ENCODE results near the gene ZC3HAV1L.

The ZC3HAV1L gene

GRCh38 chr7:139068544-139069399 lies 32.9 kb upstream of the ZC3HAV1L start:
- CTCF ChIA-PET = interaction anchor here (0.7 to 1.0 kb wide), 2 partner anchors 16 to 182 kb away, joined by 3 read pairs; no protein-coding TSS in a partner anchor
- POLR2A ChIA-PET = no interaction called here
- no peak for TF ChIP-seq ELF4 (IDR thresholded peaks at IDR 0.05)
- no peak for TF ChIP-seq TARDBP (IDR thresholded peaks at IDR 0.05)
- no peak for TF ChIP-seq BHLHE40 (IDR thresholded peaks at IDR 0.05; ENCODE audit: borderline replicate concordance)
- no peak for TF ChIP-seq SP1 (IDR thresholded peaks at IDR 0.05)
- TF ChIP-seq ARNT (IDR thresholded peaks at IDR 0.05) = no peak
- TF ChIP-seq PKNOX1 (IDR thresholded peaks at IDR 0.05) = no peak
- TF ChIP-seq CTBP1 (IDR thresholded peaks at IDR 0.05; ENCODE audit: borderline replicate concordance) = no peak
- no peak for TF ChIP-seq HDGF (IDR thresholded peaks at IDR 0.05; ENCODE audit: borderline replicate concordance)
- no peak for TF ChIP-seq LEF1 (IDR thresholded peaks at IDR 0.05; ENCODE audit: borderline replicate concordance)
- no peak for TF ChIP-seq ZNF384 (IDR thresholded peaks at IDR 0.05)
- TF ChIP-seq FOXM1 (IDR thresholded peaks at IDR 0.05; ENCODE audit: borderline replicate concordance) = no peak
- TF ChIP-seq SUZ12 (IDR thresholded peaks at IDR 0.05) = no peak
- TF ChIP-seq FOXA1 (IDR thresholded peaks at IDR 0.05) = no peak
- TF ChIP-seq NFRKB (IDR thresholded peaks at IDR 0.05) = no peak
- no peak for DNase-seq (ENCODE audit: extremely low spot score)

- CTCF ChIA-PET = interaction anchor here (0.6 to 4.2 kb wide), 3 partner anchors 9 to 327 kb away, joined by 3 to 19 read pairs (median 4); no protein-coding TSS in a partner anchor
- no peak for DNase-seq (ENCODE audit: extremely low spot score)
- TF ChIP-seq NFRKB (IDR thresholded peaks at IDR 0.05) (no peak), ZNF384 (IDR thresholded peaks at IDR 0.05) (no peak), BHLHE40 (IDR thresholded peaks at IDR 0.05; ENCODE audit: borderline replicate concordance) (no peak), SUZ12 (IDR thresholded peaks at IDR 0.05) (no peak), FOXM1 (IDR thresholded peaks at IDR 0.05; ENCODE audit: borderline replicate concordance) (no peak), LEF1 (IDR thresholded peaks at IDR 0.05; ENCODE audit: borderline replicate concordance) (no peak), L3MBTL2 (conservative IDR thresholded peaks at IDR 0.05) (no peak), PKNOX1 (IDR thresholded peaks at IDR 0.05) (no peak), SP1 (IDR thresholded peaks at IDR 0.05) (no peak), HDGF (IDR thresholded peaks at IDR 0.05; ENCODE audit: borderline replicate concordance) (no peak), CTBP1 (IDR thresholded peaks at IDR 0.05; ENCODE audit: borderline replicate concordance) (no peak), ELF4 (IDR thresholded peaks at IDR 0.05) (no peak), FOXA1 (IDR thresholded peaks at IDR 0.05) (no peak)
- POLR2A ChIA-PET = no interaction called here
These were observed 30.5 kb upstream of the ZC3HAV1L start for GRCh38 chr7:139066315-139066714.

GRCh38 chr7:139065323-139065722 lies 29.5 kb upstream of the ZC3HAV1L start:
- DNase-seq (ENCODE audit: extremely low spot score) = no peak
- POLR2A ChIA-PET = interaction anchor here (0.8 kb wide), 1 partner anchor 68 kb away, joined by 3 read pairs; a partner anchor contains a TSS
- no peak for TF ChIP-seq ELF4 (IDR thresholded peaks at IDR 0.05)
- no peak for TF ChIP-seq ZNF384 (IDR thresholded peaks at IDR 0.05)
- no peak for TF ChIP-seq NFRKB (IDR thresholded peaks at IDR 0.05)
- no peak for TF ChIP-seq LEF1 (IDR thresholded peaks at IDR 0.05; ENCODE audit: borderline replicate concordance)
- no peak for TF ChIP-seq PKNOX1 (IDR thresholded peaks at IDR 0.05)
- TF ChIP-seq HDGF (IDR thresholded peaks at IDR 0.05; ENCODE audit: borderline replicate concordance) = no peak
- no peak for TF ChIP-seq FOXK2 (IDR thresholded peaks at IDR 0.05)
- no peak for TF ChIP-seq SUZ12 (IDR thresholded peaks at IDR 0.05)
- CTCF ChIA-PET = interaction anchor here (4.2 kb wide), 1 partner anchor 10 kb away, joined by 19 read pairs; no protein-coding TSS in a partner anchor

- TF ChIP-seq ZNF384 (IDR thresholded peaks at IDR 0.05) = no peak
- TF ChIP-seq PKNOX1 (IDR thresholded peaks at IDR 0.05) = no peak
- no peak for TF ChIP-seq LEF1 (IDR thresholded peaks at IDR 0.05; ENCODE audit: borderline replicate concordance)
- TF ChIP-seq ELF4 (IDR thresholded peaks at IDR 0.05) = no peak
- TF ChIP-seq TARDBP (IDR thresholded peaks at IDR 0.05) = no peak
- TF ChIP-seq FOXK2 (IDR thresholded peaks at IDR 0.05) = no peak
- TF ChIP-seq CTBP1 (IDR thresholded peaks at IDR 0.05; ENCODE audit: borderline replicate concordance) = no peak
- no peak for TF ChIP-seq HDGF (IDR thresholded peaks at IDR 0.05; ENCODE audit: borderline replicate concordance)
- no peak for TF ChIP-seq L3MBTL2 (conservative IDR thresholded peaks at IDR 0.05)
- TF ChIP-seq NFRKB (IDR thresholded peaks at IDR 0.05) = no peak
- TF ChIP-seq BHLHE40 (IDR thresholded peaks at IDR 0.05; ENCODE audit: borderline replicate concordance) = no peak
- CTCF ChIA-PET = interaction anchor here (1.0 kb wide), 1 partner anchor 13 kb away, joined by 4 read pairs; no protein-coding TSS in a partner anchor
- POLR2A ChIA-PET = no interaction called here
- DNase-seq (ENCODE audit: extremely low spot score) = no peak
These were observed 25.6 kb upstream of the ZC3HAV1L start for GRCh38 chr7:139061416-139061815.

GRCh38 chr7:139060695-139061237 lies 24.9 kb upstream of the ZC3HAV1L start:
- TF ChIP-seq CTBP1 (IDR thresholded peaks at IDR 0.05; ENCODE audit: borderline replicate concordance) (no peak), PKNOX1 (IDR thresholded peaks at IDR 0.05) (no peak), ELF4 (IDR thresholded peaks at IDR 0.05) (no peak), FOXA1 (IDR thresholded peaks at IDR 0.05) (no peak), SP1 (IDR thresholded peaks at IDR 0.05) (no peak), SUZ12 (IDR thresholded peaks at IDR 0.05) (no peak), LEF1 (IDR thresholded peaks at IDR 0.05; ENCODE audit: borderline replicate concordance) (no peak), BHLHE40 (IDR thresholded peaks at IDR 0.05; ENCODE audit: borderline replicate concordance) (no peak)
- ChIA-PET POLR2A (no interaction called here), CTCF (interaction anchor here (1.0 to 2.7 kb wide), 2 partner anchors 14 kb away, joined by 4 to 11 read pairs; no protein-coding TSS in a partner anchor)
- no peak for DNase-seq (ENCODE audit: extremely low spot score)
